H1 (cell line): ENCODE data around the gene NUDCD2. TPM values are rescaled to one million over a fixed set of nuclear protein-coding genes. Genes with fewer than 3 reads are reported as not detected.

Experiments
- CTCF ChIA-PET: fragments of 300-600 bp; sonication (Branson Sonifier 250); formaldehyde crosslinking; loops from one replicate; lab custom pipeline; 2021; ENCODE audit not compliant: partially characterized antibody; lab: Charles Lee
- POLR2A ChIA-PET: fragments of 300-600 bp; sonication (Branson Sonifier 250); formaldehyde crosslinking; loops from one replicate; lab custom pipeline; 2021; ENCODE audit warnings: inconsistent platforms; ENCODE audit not compliant: partially characterized antibody; lab: Charles Lee
- DNase-seq, 2 experiments: peaks; one replicate each; pipeline versions ENCODE4 v3.0.0 to v3.0.0-alpha.2; 2010 to 2022; ENCODE audit warnings: low spot score in 2 of 2, low read depth in 1 of 2, mixed read lengths in 1 of 2
- FAIRE-seq: peaks from 2 replicates; lab custom pipeline; 2011; peaks lifted over from hg19 to GRCh38; lab: Jason Lieb, UNC
- H2AFZ ChIP-seq: 2 replicates; pipeline ENCODE4 v1.8.1; 2012; ENCODE audit warnings: low read length, inconsistent platforms
- H2AK5ac ChIP-seq: 2 replicates; pipeline ENCODE4 v1.6.1; 2013; ENCODE audit warnings: low read depth, low read length
- H2BK120ac ChIP-seq: replicated peaks from 2 replicates; pipeline ENCODE3; 2013; ENCODE audit warnings: low read depth, low read length, inconsistent platforms
- H2BK12ac ChIP-seq: 2 replicates; pipeline ENCODE4 v1.6.1; 2013; ENCODE audit warnings: low read depth, low read length
- H2BK15ac ChIP-seq: 2 replicates; pipeline ENCODE4 v1.6.1; 2013; ENCODE audit warnings: low read length
- H2BK20ac ChIP-seq: 2 replicates; pipeline ENCODE4 v1.6.1; 2013; ENCODE audit warnings: low read length
- H2BK5ac ChIP-seq: 2 replicates; pipeline ENCODE4 v1.6.1; 2013; ENCODE audit warnings: low read depth, low read length
- H3K14ac ChIP-seq: 2 replicates; pipeline ENCODE4 v1.6.1; 2013; ENCODE audit warnings: inconsistent platforms; ENCODE audit not compliant: insufficient read length
- H3K18ac ChIP-seq: 2 replicates; pipeline ENCODE4 v1.6.1; 2013; ENCODE audit warnings: low read length; ENCODE audit errors: extremely low read depth
- H3K23ac ChIP-seq: 2 replicates; pipeline ENCODE4 v1.6.1; 2013; ENCODE audit warnings: inconsistent platforms; ENCODE audit not compliant: insufficient read length
- H3K23me2 ChIP-seq: 2 replicates; pipeline ENCODE4 v1.6.1; 2013; ENCODE audit warnings: low read depth, low read length
- H3K27ac ChIP-seq: 2 replicates; pipeline ENCODE4 v1.6.1; 2011; ENCODE audit warnings: low read depth, low read length, inconsistent platforms
- H3K27me3 ChIP-seq, 4 experiments: replicated peaks in 1 of 4; 1 replicate in 1 of 4; 2 replicates in 3 of 4; pipeline versions ENCODE4 v1.6.1 to v1.8.1; 2011 to 2013; ENCODE audit warnings: low read length in 3 of 4, mild to moderate bottlenecking in 3 of 4, inconsistent platforms in 2 of 4, mixed read lengths in 2 of 4, moderate library complexity in 1 of 4; ENCODE audit not compliant: control insufficient read depth in 3 of 4, insufficient read depth in 3 of 4; ENCODE audit errors: extremely low read depth in 1 of 4
- H3K36me3 ChIP-seq, 4 experiments: 2 replicates each; pipeline versions ENCODE4 v1.6.1 to v1.8.1; 2011 to 2013; ENCODE audit warnings: mild to moderate bottlenecking in 4 of 4, low read length in 3 of 4, moderate library complexity in 2 of 4, control low read depth in 1 of 4, inconsistent platforms in 1 of 4; ENCODE audit not compliant: insufficient read depth in 4 of 4, control insufficient read depth in 2 of 4
- H3K4ac ChIP-seq: replicated peaks from 2 replicates; pipeline ENCODE3; 2013; ENCODE audit warnings: low read length, low read depth, mixed read lengths, inconsistent platforms; ENCODE audit not compliant: insufficient read length
- H3K4me1 ChIP-seq, 4 experiments: replicated peaks in 1 of 4; 1 replicate in 1 of 4; 2 replicates in 3 of 4; pipeline versions ENCODE4 v1.6.1 to v1.8.1; 2011 to 2013; ENCODE audit warnings: low read length in 3 of 4, inconsistent platforms in 2 of 4, mixed read lengths in 1 of 4; ENCODE audit not compliant: insufficient read depth in 4 of 4, control insufficient read depth in 3 of 4
- H3K4me2 ChIP-seq, 2 experiments: 2 replicates each; pipeline versions ENCODE4 v1.6.1 to v1.8.1; 2011 to 2013; ENCODE audit warnings: low read depth in 2 of 2, low read length in 2 of 2, control low read depth in 1 of 2, inconsistent platforms in 1 of 2, mild to moderate bottlenecking in 1 of 2; ENCODE audit not compliant: insufficient read depth in 1 of 2
- H3K4me3 ChIP-seq, 4 experiments: fragments of 200-600, 300-600 bp in 1 of 4; sonication (generic), shearing (Covaris generic), sonication (Bioruptor Twin) in 1 of 4; 2 replicates each; pipeline versions ENCODE4 v1.5.1 to v1.8.1; 2011 to 2016; ENCODE audit warnings: low read length in 4 of 4, low read depth in 3 of 4, control low read depth in 2 of 4, inconsistent platforms in 2 of 4, mild to moderate bottlenecking in 2 of 4, mixed read lengths in 1 of 4, moderate library complexity in 1 of 4; ENCODE audit not compliant: insufficient read depth in 2 of 4; ENCODE audit errors: extremely low read depth in 1 of 4
- H3K56ac ChIP-seq: replicated peaks from 2 replicates; pipeline ENCODE3; 2013; ENCODE audit warnings: low read depth, mild to moderate bottlenecking, mixed read lengths, low read length, inconsistent platforms; ENCODE audit not compliant: insufficient read length
- H3K79me1 ChIP-seq: 2 replicates; pipeline ENCODE4 v1.6.1; 2013; ENCODE audit warnings: low read depth, low read length, control low read depth
- H3K79me2 ChIP-seq, 2 experiments: 2 replicates each; pipeline versions ENCODE4 v1.6.1 to v1.8.1; 2012 to 2013; ENCODE audit warnings: low read length in 2 of 2, mild to moderate bottlenecking in 2 of 2, inconsistent platforms in 1 of 2; ENCODE audit not compliant: insufficient read depth in 2 of 2, control insufficient read depth in 1 of 2
- H3K9ac ChIP-seq, 4 experiments: replicated peaks in 1 of 4; 1 replicate in 1 of 4; 2 replicates in 3 of 4; pipeline versions ENCODE4 v1.6.1 to v1.8.1; 2011 to 2013; ENCODE audit warnings: low read depth in 3 of 4, low read length in 3 of 4, control low read depth in 2 of 4, mild to moderate bottlenecking in 2 of 4, moderate library complexity in 2 of 4, inconsistent platforms in 1 of 4; ENCODE audit errors: extremely low read depth in 1 of 4
- H3K9me3 ChIP-seq, 2 experiments: 2 replicates each; pipeline versions ENCODE4 v1.6.1 to v1.8.1; 2012 to 2013; ENCODE audit warnings: mild to moderate bottlenecking in 2 of 2, moderate library complexity in 2 of 2, control low read depth in 1 of 2, inconsistent platforms in 1 of 2, low read depth in 1 of 2, low read length in 1 of 2, mixed read lengths in 1 of 2; ENCODE audit not compliant: insufficient read depth in 2 of 2
- H4K20me1 ChIP-seq, 2 experiments: replicated peaks in 1 of 2; 2 replicates each; pipeline versions ENCODE3 to v1.8.1; 2011 to 2013; ENCODE audit warnings: inconsistent platforms in 2 of 2, low read length in 2 of 2, mild to moderate bottlenecking in 1 of 2; ENCODE audit not compliant: insufficient read depth in 2 of 2, control insufficient read depth in 1 of 2
- H4K5ac ChIP-seq: 2 replicates; pipeline ENCODE4 v1.6.1; 2013; ENCODE audit warnings: low read length, low read depth, mixed read lengths, inconsistent platforms; ENCODE audit not compliant: insufficient read length
- H4K8ac ChIP-seq: 2 replicates; pipeline ENCODE4 v1.8.0; 2013; ENCODE audit warnings: mild to moderate bottlenecking, moderate library complexity, low read length, inconsistent platforms; ENCODE audit not compliant: insufficient read depth; ENCODE audit errors: extremely low read depth
- H4K91ac ChIP-seq: replicated peaks from 2 replicates; pipeline ENCODE3; 2013; ENCODE audit warnings: low read length, mixed read lengths, inconsistent platforms; ENCODE audit not compliant: insufficient read length
- EP300 ChIP-seq, 2 experiments: IDR thresholded peaks; 1 replicate in 1 of 2; 2 replicates in 1 of 2; pipeline ENCODE4 v1.6.1; 2011 to 2012; ENCODE audit warnings: low read depth in 2 of 2, low read length in 2 of 2, mild to moderate bottlenecking in 2 of 2, borderline replicate concordance in 1 of 2, inconsistent platforms in 1 of 2, moderate library complexity in 1 of 2
- POLR2A ChIP-seq, 2 experiments: IDR thresholded peaks; 1 replicate in 1 of 2; 2 replicates in 1 of 2; pipeline ENCODE4 v1.6.1; 2011; ENCODE audit warnings: low read depth in 2 of 2, low read length in 2 of 2, mild to moderate bottlenecking in 2 of 2; ENCODE audit errors: control extremely low read depth in 1 of 2
- POU5F1 ChIP-seq: IDR thresholded peaks from 2 replicates; pipeline ENCODE4 v1.6.1; 2011; ENCODE audit warnings: low read depth, mild to moderate bottlenecking, low read length, moderate library complexity
- RXRA ChIP-seq: IDR thresholded peaks from 2 replicates; pipeline ENCODE4 v1.6.1; 2011; ENCODE audit warnings: low read depth, mild to moderate bottlenecking, low read length, moderate library complexity; ENCODE audit not compliant: insufficient read depth
- WGBS, 2 experiments: shearing (Covaris generic) in 1 of 2; methylation state at CpG; one replicate each; pipeline versions ENCODE4 v1.1.6 to v1.1.7; 2013 to 2015; ENCODE audit warnings: low lambda C conversion rate in 2 of 2, mixed read lengths in 2 of 2, inconsistent platforms in 1 of 2, low coverage in 1 of 2, missing lambda C conversion rate in 1 of 2; ENCODE audit not compliant: insufficient replicate concordance in 2 of 2, insufficient coverage in 1 of 2, insufficient read length in 1 of 2; ENCODE audit errors: extremely low coverage in 1 of 2, missing lambda C conversion rate in 1 of 2; 5-methylcytosine and 5-hydroxymethylcytosine counted together
- polyA plus RNA-seq, 7 experiments: library from polyadenylated mRNA; depleted of rRNA in 3 of 7; stranded (reverse) in 5 of 7; unstranded in 2 of 7; fragments of >200 nt in 5 of 7; fragments of 200-250 nt in 2 of 7; gene quantifications; 1 replicate in 5 of 7; 2 replicates in 1 of 7; 4 replicates in 1 of 7; pipeline versions ENCODE4 v1.2.1 to v1.2.3, GENCODE V29; 2011 to 2013; ENCODE audit warnings: missing spikeins in 2 of 7, mixed read lengths in 2 of 7
- total RNA-seq: library from RNA; stranded (reverse); fragmentation: NEBNext Ultra II Directional; extraction: Animal tissue kit (Norgen Biotek cat#: 25700); gene quantifications from 2 replicates; pipeline ENCODE4 v1.2.1, GENCODE V29; 2021

NUDCD2 gene
- total and polyA plus RNA-seq, 2 of the 8 experiments (the other 6 are each of a cell fraction or from before 2014, with no cell fraction given): 12.2 to 59.5 TPM

DNA sequence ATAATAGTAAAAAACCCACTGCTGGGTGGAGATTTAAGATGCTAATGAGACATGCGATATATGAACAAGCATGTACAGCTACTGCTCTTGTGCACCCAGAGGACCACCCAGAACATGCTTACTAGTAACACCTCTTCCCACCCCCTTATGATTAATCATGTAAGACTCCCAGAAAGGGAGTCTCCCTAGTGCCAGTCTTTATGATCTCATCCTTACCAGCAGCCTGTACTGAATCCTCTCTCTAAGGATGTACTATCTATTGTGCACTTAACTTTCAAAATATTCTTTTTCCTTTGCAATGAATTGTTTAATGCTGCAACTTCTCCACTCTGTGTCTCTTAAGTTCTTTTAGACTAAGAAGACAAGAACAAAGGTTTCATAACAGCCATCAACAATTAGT is 36.4 kb upstream of the NUDCD2 start:
- Histone ChIP-seq H3K4me2 (no peak overlapping the region), H3K9me3 (no peaks in the 10 kb centered on the region), H2BK5ac (no peak overlapping the region), H3K4ac (no peak overlapping the region), H2BK20ac (no peak overlapping the region), H3K23me2 (no peaks in the 10 kb centered on the region), H4K8ac (no peak overlapping the region), H2BK120ac (no peak overlapping the region), H3K79me2 (no peaks in the 10 kb centered on the region), H2AK5ac (no peak overlapping the region), H3K4me3 (no peak overlapping the region), H3K14ac (no peak overlapping the region), H3K56ac (no peak overlapping the region), H3K9ac (no peak overlapping the region), H3K23ac (no peak overlapping the region), H2BK15ac (no peak overlapping the region), H2AFZ (no peak overlapping the region), H3K4me1 (no peaks in the 10 kb centered on the region), H3K18ac (no peak overlapping the region), H3K27ac (no peak overlapping the region), H4K20me1 (no peaks in the 10 kb centered on the region), H4K91ac (no peak overlapping the region), H3K27me3 (no peaks in the 10 kb centered on the region), H2BK12ac (no peak overlapping the region), H3K36me3 (peaks cover 2 to 15% (median 10%) of the 10 kb centered on the region in 4 experiments; a peak in 5 of 8 replicates), H4K5ac (no peak overlapping the region), H3K79me1 (no peaks in the 10 kb centered on the region)
- ChIA-PET CTCF (interaction anchor here (0.8 to 1.3 kb wide), 3 partner anchors 9 to 69 kb away, joined by 3 to 4 read pairs (median 3); partner anchors contain the start of gene MAT2B), POLR2A (interaction anchor here (1.6 to 3.7 kb wide), 3 partner anchors 9 to 36 kb away, joined by 3 to 14 read pairs (median 13); partner anchors contain the start of genes HMMR, MAT2B and NUDCD2)
- DNase-seq: no peak
- 90% methylated on average over 1 of the region's 1 CpG; no CpG with 5 or more reads in 1 of the 2 experiments for WGBS, 2 experiments
- FAIRE-seq: no peak
- TF ChIP-seq POLR2A (IDR thresholded peaks at IDR 0.05; ENCODE audit: control extremely low read depth in 1 of 2, low read depth in 2 of 2, low read length in 2 of 2) (no peak), EP300 (IDR thresholded peaks at IDR 0.05; ENCODE audit: borderline replicate concordance in 1 of 2, low read depth in 2 of 2, low read length in 2 of 2) (no peak), POU5F1 (no peak), RXRA (no peak)
